ENCODE measurements around the gene CDKN3.
"Not testable (repeated sequence)": the region's sequence is repeated elsewhere in the genome, so short reads cannot be mapped to it uniquely, and the experiment has no call there.

Gene CDKN3

GRCh38 chr14:54370323-54371198 lies 26.2 kb upstream of the CDKN3 start:
- no peak for DNase-seq

GRCh38 chr14:54374117-54374884 lies 22.5 kb upstream of the CDKN3 start:
- DNase-seq: no peak

GRCh38 chr14:54377501-54377900 lies 19.3 kb upstream of the CDKN3 start:
- DNase-seq: no peak

- DNase-seq: not testable (repeated sequence)
These were observed 17.9 kb upstream of the CDKN3 start for GRCh38 chr14:54378893-54379292.

- not testable (repeated sequence) for DNase-seq
These were observed 16.2 kb upstream of the CDKN3 start for GRCh38 chr14:54380558-54380957.

- no peak for DNase-seq
These were observed 15.0 kb upstream of the CDKN3 start for GRCh38 chr14:54381821-54382220.

GRCh38 chr14:54383835-54384234 lies 13.0 kb upstream of the CDKN3 start:
- DNase-seq: no peak

- DNase-seq: no peak
These were observed 11.3 kb upstream of the CDKN3 start for GRCh38 chr14:54385556-54385955.

- no peak for DNase-seq
These were observed 9.5 kb upstream of the CDKN3 start for GRCh38 chr14:54387328-54387727.

- no peak for DNase-seq
These were observed 4.5 kb upstream of the CDKN3 start for GRCh38 chr14:54392131-54392859.

- DNase-seq: peak; percentile 2
These were observed 3.6 kb upstream of the CDKN3 start for GRCh38 chr14:54392986-54393884.

- no peak for DNase-seq
These were observed 2.2 kb upstream of the CDKN3 start for GRCh38 chr14:54394596-54394995.

GRCh38 chr14:54395284-54395683 lies 1.5 kb upstream of the CDKN3 start:
- no peak for DNase-seq

GRCh38 chr14:54395716-54396115 lies 1.1 kb upstream of the CDKN3 start:
- no peak for DNase-seq

GRCh38 chr14:54396183-54396492 lies 669 bp upstream of the CDKN3 start:
- no peak for DNase-seq

GRCh38 chr14:54399560-54399959 lies 2.8 kb downstream of the CDKN3 start:
- DNase-seq: no peak

GRCh38 chr14:54403401-54404005 lies 6.7 kb downstream of the CDKN3 start:
- DNase-seq: not testable (repeated sequence)

- no peak for DNase-seq
These were observed 13.4 kb downstream of the CDKN3 start for GRCh38 chr14:54410215-54410614.

GRCh38 chr14:54411371-54411770 lies 14.6 kb downstream of the CDKN3 start:
- no peak for DNase-seq

GRCh38 chr14:54420478-54421142 lies 23.8 kb downstream of the CDKN3 start:
- DNase-seq: no peak

GRCh38 chr14:54423991-54424390 lies 27.2 kb downstream of the CDKN3 start:
- no peak for DNase-seq

Data from NCI-H510A (cell line).